Keratinocyte (primary cell): Measurements from ENCODE around the gene LTF.

ENCODE experiments used
- CTCF ChIP-seq, 3 experiments: IDR thresholded peaks in 1 of 3; conservative IDR thresholded peaks in 1 of 3; optimal IDR thresholded peaks in 1 of 3; 2 replicates in 2 of 3; 3 replicates in 1 of 3; pipeline versions ENCODE3 to v1.5.1; 2011; ENCODE audit warnings: low read length in 3 of 3, mild to moderate bottlenecking in 3 of 3, moderate library complexity in 2 of 3, control low read depth in 1 of 3, inconsistent platforms in 1 of 3; ENCODE audit not compliant: insufficient read depth in 2 of 3; ENCODE audit errors: extremely low read depth in 1 of 3
- EZH2 ChIP-seq: IDR thresholded peaks from one replicate; pipeline ENCODE4 v1.6.1; 2012; ENCODE audit warnings: inconsistent platforms, mild to moderate bottlenecking, low read length, moderate library complexity

GRCh38 chr3:46495901-46496456 lies 31.3 kb upstream of the LTF start:
- TF ChIP-seq CTCF (optimal IDR thresholded peaks at IDR 0.05 in 1 of 3, IDR thresholded peaks at IDR 0.05 in 1 of 3, conservative IDR thresholded peaks at IDR 0.05 in 1 of 3; ENCODE audit: extremely low read depth in 1 of 3, insufficient read depth in 2 of 3, low read length in 3 of 3) (no peak), EZH2 (no peak)
